Caco-2 (cell line): ENCODE results near the gene FNDC3A. TPM values are rescaled to one million over a fixed set of nuclear protein-coding genes. Genes with fewer than 3 reads are reported as not detected.

Experiments
- BruUV-seq: library from RNA; stranded (reverse); fragments of 400-500 nt; replicated peaks from 2 replicates; lab custom pipeline; 2021; lab: Mats Ljungman, UMichigan
- CTCF ChIA-PET: fragments of 300-600 bp; sonication (Branson Sonifier 250); formaldehyde crosslinking; loops from one replicate; lab custom pipeline; 2022; ENCODE audit warnings: antibody characterized with exemption; lab: Charles Lee
- POLR2A ChIA-PET: fragments of 300-600 bp; sonication (Branson Sonifier 250); formaldehyde crosslinking; loops from one replicate; lab custom pipeline; 2022; ENCODE audit warnings: antibody characterized with exemption; lab: Charles Lee
- DNase-seq, 2 experiments: peaks; one replicate each; pipeline versions ENCODE4 v3.0.0 to v3.0.0-alpha.2; 2020 to 2022
- H3K27me3 ChIP-seq: replicated peaks from 2 replicates; pipeline ENCODE4 v1.6.0; 2011; ENCODE audit warnings: low read length; ENCODE audit not compliant: control insufficient read depth, insufficient read depth
- H3K36me3 ChIP-seq: 2 replicates; pipeline ENCODE4 v1.5.1; 2011; ENCODE audit warnings: low read length; ENCODE audit not compliant: control insufficient read depth, insufficient read depth
- H3K4me1 ChIP-seq: fragments of 250-450 bp; sonication (Bioruptor Pico); 2 replicates; pipeline ENCODE4 v1.5.1; 2020; ENCODE audit warnings: mild to moderate bottlenecking
- H3K4me3 ChIP-seq: 2 replicates; pipeline ENCODE4 v1.5.1; 2011; ENCODE audit warnings: low read depth, mild to moderate bottlenecking, control low read depth, low read length
- H3K9me3 ChIP-seq: fragments of 250-450 bp; sonication (Bioruptor Pico); 2 replicates; pipeline ENCODE4 v1.5.1; 2020; ENCODE audit warnings: mild to moderate bottlenecking, moderate library complexity
- H3K27ac Mint-ChIP-seq: one replicate; pipeline ENCODE4 v1.8.0; 2022; ENCODE audit warnings: mixed read lengths; ENCODE audit not compliant: unreplicated experiment
- H3K27me3 Mint-ChIP-seq: one replicate; pipeline ENCODE4 v1.8.0; 2022; ENCODE audit warnings: mixed read lengths; ENCODE audit not compliant: insufficient read depth, unreplicated experiment
- H3K36me3 Mint-ChIP-seq: one replicate; pipeline ENCODE4 v1.8.0; 2022; ENCODE audit warnings: mild to moderate bottlenecking, mixed read lengths; ENCODE audit not compliant: insufficient read depth, unreplicated experiment
- H3K4me1 Mint-ChIP-seq: one replicate; pipeline ENCODE4 v1.8.0; 2022; ENCODE audit warnings: low read depth, mixed read lengths; ENCODE audit not compliant: unreplicated experiment
- H3K4me3 Mint-ChIP-seq: one replicate; pipeline ENCODE4 v1.8.0; 2022; ENCODE audit warnings: mild to moderate bottlenecking, moderate library complexity, mixed read lengths; ENCODE audit not compliant: unreplicated experiment
- H3K9me3 Mint-ChIP-seq: one replicate; pipeline ENCODE4 v1.8.0; 2022; ENCODE audit warnings: mixed read lengths; ENCODE audit not compliant: unreplicated experiment
- intact Hi-C: fragments of 100-400 bp; cut with micrococcal nuclease; formaldehyde crosslinking; loops from one replicate; pipeline ENCODE4 v1.10.0; 2022; ENCODE audit not compliant: unreplicated experiment
- total RNA-seq: library from RNA; stranded (reverse); gene quantifications from 2 replicates; pipeline ENCODE4 v1.2.3, GENCODE V29; 2022
- TF ChIP-seq, protein P1 (sequence below), 2 experiments: fragments of 200-600 bp in 1 of 2; IDR thresholded peaks; 1 replicate in 1 of 2; 2 replicates in 1 of 2; pipeline versions ENCODE4 v1.5.1 to v1.8.0; 2011 to 2022; ENCODE audit warnings: antibody characterized with exemption in 1 of 2, control low read depth in 1 of 2, inconsistent platforms in 1 of 2, low read depth in 1 of 2, low read length in 1 of 2, mild to moderate bottlenecking in 1 of 2, moderate library complexity in 1 of 2; ENCODE audit not compliant: insufficient read depth in 1 of 2, severe bottlenecking in 1 of 2, unreplicated experiment in 1 of 2

FNDC3A gene
- total RNA-seq, 1 experiment from 2014 or later, result 32.5 TPM

DNA sequence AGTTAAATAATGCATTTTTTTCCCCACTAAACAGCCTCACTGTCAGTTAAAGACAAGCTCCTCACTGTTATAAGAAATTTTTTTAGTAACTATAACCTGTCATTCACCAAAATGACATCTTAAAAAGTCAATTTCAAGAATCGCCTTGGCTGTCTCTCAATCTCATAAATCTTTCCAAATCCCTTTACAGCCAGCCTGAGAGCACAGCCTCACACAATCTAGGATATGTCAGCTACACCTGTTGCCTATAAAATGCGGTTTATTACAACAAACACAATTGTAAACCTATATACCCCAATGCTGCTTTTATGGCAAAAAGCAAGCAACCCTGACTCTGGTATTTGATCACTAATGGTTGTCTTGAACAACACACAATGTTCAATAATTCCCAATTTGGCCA lies 29.5 kb upstream of the FNDC3A start:
- H3K9me3 ChIP-seq, result no peaks in the 10 kb centered on the region
- H3K36me3 ChIP-seq, result no peaks in the 10 kb centered on the region
- Mint-ChIP-seq H3K4me3 (no peak overlapping the region), H3K36me3 (no peaks in the 10 kb centered on the region), H3K27me3 (peaks cover 5% of the 10 kb centered on the region), H3K27ac (no peak overlapping the region), H3K4me1 (peaks cover 7% of the 10 kb centered on the region), H3K9me3 (no peaks in the 10 kb centered on the region)
- no peaks in the 10 kb centered on the region for H3K4me1 ChIP-seq
- ChIA-PET CTCF (interaction anchor here (0.6 kb wide), 1 partner anchor 356 kb away, joined by 5 read pairs; no protein-coding TSS in a partner anchor), POLR2A (no interaction called here)
- no peak overlapping the region for H3K4me3 ChIP-seq
- no TSS peak for BruUV-seq
- TF ChIP-seq, protein P1, sequence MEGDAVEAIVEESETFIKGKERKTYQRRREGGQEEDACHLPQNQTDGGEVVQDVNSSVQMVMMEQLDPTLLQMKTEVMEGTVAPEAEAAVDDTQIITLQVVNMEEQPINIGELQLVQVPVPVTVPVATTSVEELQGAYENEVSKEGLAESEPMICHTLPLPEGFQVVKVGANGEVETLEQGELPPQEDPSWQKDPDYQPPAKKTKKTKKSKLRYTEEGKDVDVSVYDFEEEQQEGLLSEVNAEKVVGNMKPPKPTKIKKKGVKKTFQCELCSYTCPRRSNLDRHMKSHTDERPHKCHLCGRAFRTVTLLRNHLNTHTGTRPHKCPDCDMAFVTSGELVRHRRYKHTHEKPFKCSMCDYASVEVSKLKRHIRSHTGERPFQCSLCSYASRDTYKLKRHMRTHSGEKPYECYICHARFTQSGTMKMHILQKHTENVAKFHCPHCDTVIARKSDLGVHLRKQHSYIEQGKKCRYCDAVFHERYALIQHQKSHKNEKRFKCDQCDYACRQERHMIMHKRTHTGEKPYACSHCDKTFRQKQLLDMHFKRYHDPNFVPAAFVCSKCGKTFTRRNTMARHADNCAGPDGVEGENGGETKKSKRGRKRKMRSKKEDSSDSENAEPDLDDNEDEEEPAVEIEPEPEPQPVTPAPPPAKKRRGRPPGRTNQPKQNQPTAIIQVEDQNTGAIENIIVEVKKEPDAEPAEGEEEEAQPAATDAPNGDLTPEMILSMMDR (IDR thresholded peaks at IDR 0.05; ENCODE audit: insufficient read depth in 1 of 2, low read depth in 1 of 2, low read length in 1 of 2, severe bottlenecking in 1 of 2, unreplicated experiment in 1 of 2), result no peak
- intact Hi-C loops, result no loop called here
- no peaks in the 10 kb centered on the region for H3K27me3 ChIP-seq
- DNase-seq, result no peak

DNA sequence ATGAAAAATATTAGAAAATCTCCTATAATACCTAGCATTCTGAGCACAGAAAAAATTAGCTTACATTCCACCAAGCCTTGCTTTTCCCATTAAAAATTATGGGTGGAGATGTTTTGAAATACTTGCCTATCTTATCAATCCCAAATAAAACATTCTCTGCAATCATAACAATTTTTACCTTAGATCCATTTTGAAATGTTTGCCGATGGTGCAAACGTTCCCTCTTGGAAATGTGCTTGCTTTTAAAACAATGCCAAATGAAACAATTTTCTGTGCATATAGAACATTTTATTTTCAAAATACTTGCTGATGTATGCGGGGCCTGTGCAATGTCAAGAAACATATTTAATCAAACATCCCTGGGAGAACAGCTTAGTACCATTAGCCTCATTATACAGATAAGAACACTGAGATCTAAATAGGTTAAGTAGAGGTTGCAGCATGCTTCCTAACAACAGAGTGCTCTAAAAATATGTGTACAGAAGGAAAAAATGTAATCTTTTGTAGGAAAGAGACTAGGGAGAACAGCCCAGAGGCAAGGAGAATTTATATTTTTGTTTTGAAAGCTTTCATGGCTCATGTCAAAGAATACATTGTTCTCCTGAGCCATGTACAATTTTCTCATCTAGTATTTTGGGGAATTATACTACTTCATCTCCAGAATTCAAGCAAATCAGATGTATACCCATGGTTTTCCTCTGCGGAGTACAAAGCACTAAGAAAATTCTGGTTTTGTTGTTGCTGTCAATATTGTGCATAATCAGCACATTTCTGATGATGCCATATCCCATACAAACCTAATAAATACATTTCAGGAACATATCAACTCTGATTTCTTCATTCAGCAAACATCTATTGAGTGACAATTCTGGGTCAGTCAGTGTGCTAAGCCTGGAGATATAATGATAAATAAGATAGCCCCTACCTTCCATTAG lies 25.9 kb upstream of the FNDC3A start:
- CTCF ChIA-PET, result no interaction called here
- POLR2A ChIA-PET, result no interaction called here
- H3K27ac Mint-ChIP-seq, result no peak overlapping the region
- DNase-seq, result no peak
- TF ChIP-seq, protein P1 (IDR thresholded peaks at IDR 0.05; ENCODE audit: insufficient read depth in 1 of 2, low read depth in 1 of 2, low read length in 1 of 2, severe bottlenecking in 1 of 2, unreplicated experiment in 1 of 2), result no peak
- no peak overlapping the region for H3K4me3 ChIP-seq
- no peaks in the 10 kb centered on the region for H3K9me3 ChIP-seq
- H3K4me3 Mint-ChIP-seq, result no peak overlapping the region
- H3K27me3 Mint-ChIP-seq, result peaks cover 4% of the 10 kb centered on the region
- no peaks in the 10 kb centered on the region for H3K4me1 ChIP-seq
- no peaks in the 10 kb centered on the region for H3K9me3 Mint-ChIP-seq
- no peaks in the 10 kb centered on the region for H3K36me3 Mint-ChIP-seq
- BruUV-seq, result no TSS peak
- H3K4me1 Mint-ChIP-seq, result peaks cover 7% of the 10 kb centered on the region
- no peaks in the 10 kb centered on the region for H3K36me3 ChIP-seq
- H3K27me3 ChIP-seq, result no peaks in the 10 kb centered on the region
- intact Hi-C loops, result no loop called here

DNA sequence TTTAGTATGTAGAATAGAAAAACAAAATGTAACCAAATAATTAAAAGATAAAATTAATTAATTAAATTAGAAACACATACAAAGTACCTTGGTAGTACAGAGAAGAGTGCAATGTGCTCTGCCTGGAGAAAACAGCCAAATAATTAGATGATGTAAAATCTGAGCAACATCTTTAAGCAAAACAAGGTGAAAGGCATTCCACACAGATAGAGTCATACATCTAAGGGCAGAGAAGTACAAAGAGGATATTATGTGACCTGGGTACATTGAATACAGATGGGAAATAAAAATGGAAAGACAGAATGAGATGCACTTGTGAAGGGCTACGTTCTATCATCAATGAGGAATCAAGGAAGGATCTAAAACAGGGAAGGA lies 25.2 kb upstream of the FNDC3A start:
- Histone ChIP-seq H3K9me3 (no peaks in the 10 kb centered on the region), H3K36me3 (no peaks in the 10 kb centered on the region), H3K4me1 (no peaks in the 10 kb centered on the region), H3K4me3 (no peak overlapping the region), H3K27me3 (no peaks in the 10 kb centered on the region)
- intact Hi-C loops, result no loop called here
- no peak overlapping the region for H3K4me3 Mint-ChIP-seq
- H3K27ac Mint-ChIP-seq, result no peak overlapping the region
- no peaks in the 10 kb centered on the region for H3K36me3 Mint-ChIP-seq
- no peak for DNase-seq
- no TSS peak for BruUV-seq
- H3K27me3 Mint-ChIP-seq, result peaks cover 6% of the 10 kb centered on the region
- CTCF ChIA-PET, result no interaction called here
- POLR2A ChIA-PET, result no interaction called here
- H3K4me1 Mint-ChIP-seq, result peaks cover 7% of the 10 kb centered on the region
- H3K9me3 Mint-ChIP-seq, result no peaks in the 10 kb centered on the region
- TF ChIP-seq, protein P1 (IDR thresholded peaks at IDR 0.05; ENCODE audit: insufficient read depth in 1 of 2, low read depth in 1 of 2, low read length in 1 of 2, severe bottlenecking in 1 of 2, unreplicated experiment in 1 of 2), result no peak
